ENCODE data around the gene TXNDC12.

Gene TXNDC12

DNA sequence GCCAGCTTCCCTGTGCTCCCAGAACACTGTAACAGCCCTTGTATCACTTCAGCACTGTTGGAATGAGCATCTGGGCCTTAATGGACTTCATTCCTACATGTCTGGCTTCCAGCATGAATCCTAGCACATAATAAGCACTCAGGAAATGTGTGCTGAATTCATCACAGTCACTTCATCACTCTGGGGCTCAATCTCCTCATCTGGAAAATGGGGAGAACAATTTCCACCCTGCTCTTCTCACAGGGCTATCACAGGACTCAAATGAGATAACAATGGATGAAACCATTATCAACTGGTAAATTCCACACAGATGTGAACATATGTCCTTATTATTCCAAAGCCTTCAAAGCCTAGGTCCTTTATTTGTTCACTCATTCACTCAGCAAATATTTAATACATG, 76.9 kb downstream of the TXNDC12 start:
- no peak overlapping the region for H3K4me2 ChIP-seq
- no peaks in the 10 kb centered on the region for H3K36me3 ChIP-seq
- H3K4me3 ChIP-seq, result no peak overlapping the region
- no peak overlapping the region for H3K9ac ChIP-seq
- H4K20me1 ChIP-seq, result no peaks in the 10 kb centered on the region
- no peaks in the 10 kb centered on the region for H3K27me3 ChIP-seq
- TF ChIP-seq Cebpa-rat (IDR thresholded peaks at IDR 0.05), result no peak
- no peaks in the 10 kb centered on the region for H3K4me1 ChIP-seq
- H3K27ac ChIP-seq, result no peak overlapping the region
- no peaks in the 10 kb centered on the region for H3K9me3 ChIP-seq

DNA sequence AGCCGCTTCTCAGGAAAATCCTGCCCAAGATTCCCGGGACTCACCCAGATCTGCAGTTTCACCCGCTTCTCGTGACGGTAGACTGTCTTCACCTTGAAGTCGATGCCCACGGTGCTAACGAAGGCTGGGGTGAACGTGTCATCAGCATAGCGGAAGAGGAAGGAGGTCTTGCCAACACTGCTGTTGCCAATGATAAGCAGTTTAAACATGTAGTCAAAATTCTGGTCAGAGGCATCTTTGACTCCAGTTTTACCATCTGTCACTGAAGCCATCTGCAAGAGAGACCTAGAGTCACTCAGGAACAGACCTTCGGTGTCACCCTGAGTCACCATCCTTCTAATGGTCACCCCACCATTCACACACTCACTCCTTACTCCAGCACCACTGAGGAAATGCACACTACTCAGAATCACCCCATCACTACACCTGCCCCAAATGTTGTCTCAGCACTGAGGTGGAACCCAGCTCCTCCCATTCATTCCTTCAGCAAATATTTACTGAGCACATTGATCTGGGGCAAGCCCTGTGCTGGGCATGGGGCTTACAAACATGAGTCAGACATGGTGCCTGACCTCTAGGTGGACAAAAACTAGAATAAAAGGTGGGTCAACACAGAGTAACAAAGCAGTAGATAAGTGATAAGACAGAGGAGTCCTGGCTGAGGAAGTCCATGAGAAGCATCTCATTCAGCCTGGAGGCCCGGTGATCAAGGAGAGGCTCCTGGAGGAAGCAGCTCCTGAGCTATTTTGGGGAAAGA, 78.0 kb downstream of the TXNDC12 start:
- no peak overlapping the region for H3K9ac ChIP-seq
- H3K27me3 ChIP-seq, result no peaks in the 10 kb centered on the region
- no peak overlapping the region for H3K27ac ChIP-seq
- no peak overlapping the region for H3K4me3 ChIP-seq
- H3K4me2 ChIP-seq, result no peak overlapping the region
- H3K36me3 ChIP-seq, result no peaks in the 10 kb centered on the region
- TF ChIP-seq Cebpa-rat (IDR thresholded peaks at IDR 0.05), result no peak
- no peaks in the 10 kb centered on the region for H3K9me3 ChIP-seq
- no peaks in the 10 kb centered on the region for H3K4me1 ChIP-seq
- no peaks in the 10 kb centered on the region for H4K20me1 ChIP-seq

DNA sequence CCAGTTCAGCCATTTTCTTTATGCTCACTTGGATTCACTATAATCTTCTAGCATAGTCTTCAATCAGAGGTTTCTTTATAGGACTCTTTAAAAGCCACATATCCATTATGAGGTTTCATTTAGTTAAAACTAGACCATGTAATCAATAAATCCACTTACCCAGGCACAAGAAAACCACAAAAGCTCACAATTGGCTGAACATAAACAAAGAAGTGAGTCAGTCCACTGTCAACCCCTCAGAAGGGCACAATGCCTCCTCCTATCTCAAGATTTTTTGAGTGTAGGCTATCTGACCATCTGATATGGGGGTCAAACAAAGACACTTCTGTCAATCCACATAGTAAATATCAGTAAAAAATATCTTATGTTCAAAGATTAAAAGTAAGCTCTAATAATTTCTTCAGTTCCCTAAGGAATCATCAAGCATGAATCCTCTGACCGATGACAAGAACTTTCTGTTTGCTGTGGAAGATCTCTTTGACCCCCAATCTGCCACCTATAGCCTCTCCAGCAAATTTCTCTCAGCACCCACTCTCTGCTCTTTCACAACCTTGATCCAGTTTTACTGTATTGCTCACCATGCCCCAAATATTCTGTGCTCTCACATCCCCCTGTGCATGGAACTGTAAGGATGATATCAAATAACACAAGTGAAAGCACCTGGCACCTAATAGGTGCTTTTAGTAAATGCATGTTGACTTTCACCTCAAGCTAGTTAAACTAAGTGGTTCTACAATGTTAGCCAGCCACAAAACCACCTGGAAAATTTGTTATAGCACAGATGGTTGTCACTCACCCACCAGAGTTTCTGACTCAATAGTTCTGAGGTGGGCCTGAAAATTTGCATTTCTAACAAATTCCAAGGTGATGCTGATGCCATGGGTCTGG, 81.2 kb downstream of the TXNDC12 start:
- Histone ChIP-seq H3K27ac (no peak overlapping the region), H3K36me3 (no peaks in the 10 kb centered on the region), H3K4me1 (no peaks in the 10 kb centered on the region), H3K4me2 (no peak overlapping the region), H4K20me1 (no peaks in the 10 kb centered on the region), H3K27me3 (no peaks in the 10 kb centered on the region), H3K4me3 (no peak overlapping the region), H3K9me3 (no peaks in the 10 kb centered on the region), H3K9ac (no peak overlapping the region)
- no peak for TF ChIP-seq Cebpa-rat (IDR thresholded peaks at IDR 0.05)

Data from BLaER1 (cell line).